WI38 (cell line): ENCODE data around the gene CD180.

Source experiments
- H3K4me3 ChIP-seq: 2 replicates; pipeline ENCODE4 v1.5.1; 2011; ENCODE audit warnings: low read depth, mild to moderate bottlenecking, control low read depth, low read length
- CTCF ChIP-seq: IDR thresholded peaks from 2 replicates; pipeline ENCODE4 v1.5.1; 2012; ENCODE audit warnings: low read depth, mild to moderate bottlenecking, control low read depth, low read length

Gene CD180

GRCh38 chr5:67240846-67241245, 44.2 kb upstream of the CD180 start:
- TF ChIP-seq CTCF = no peak
- H3K4me3 ChIP-seq = no peak overlapping the region

GRCh38 chr5:67240065-67240464, 43.5 kb upstream of the CD180 start:
- no peak for TF ChIP-seq CTCF
- no peak overlapping the region for H3K4me3 ChIP-seq

GRCh38 chr5:67238191-67238590, 41.6 kb upstream of the CD180 start:
- no peak for TF ChIP-seq CTCF

GRCh38 chr5:67235399-67236110, 39.0 kb upstream of the CD180 start:
- no peak overlapping the region for H3K4me3 ChIP-seq
- TF ChIP-seq CTCF = no peak

More at GRCh38 chr5:67238191-67238590, 41.6 kb upstream of the CD180 start:
- H3K4me3 ChIP-seq = no peak overlapping the region

GRCh38 chr5:67234671-67235176, 38.1 kb upstream of the CD180 start:
- H3K4me3 ChIP-seq = no peak overlapping the region
- no peak for TF ChIP-seq CTCF

- no peak overlapping the region for H3K4me3 ChIP-seq
- TF ChIP-seq CTCF = no peak
Measured at GRCh38 chr5:67233075-67233474, 36.5 kb upstream of the CD180 start.

GRCh38 chr5:67223211-67223610, 26.6 kb upstream of the CD180 start:
- H3K4me3 ChIP-seq = no peak overlapping the region
- TF ChIP-seq CTCF = no peak
